ENCODE results near the gene GIMAP2.

DNA sequence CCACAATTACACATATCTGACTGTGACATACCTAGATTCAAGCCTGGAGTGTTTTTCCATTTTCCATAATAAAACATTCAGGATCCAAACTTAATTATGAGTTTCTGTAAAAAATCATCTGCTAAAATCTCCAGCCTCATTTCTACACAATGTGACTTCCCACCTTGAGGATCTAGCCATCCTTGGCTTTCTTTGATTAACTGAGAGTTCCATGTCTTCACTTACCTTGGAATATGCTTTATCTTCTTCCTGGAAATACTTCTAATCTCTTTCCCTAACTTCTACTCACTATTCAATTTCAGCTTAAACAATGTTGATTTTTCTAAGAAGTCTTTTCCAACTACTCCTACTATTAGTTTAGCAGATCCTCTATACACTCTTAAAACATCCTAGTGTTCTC lies 16.5 kb upstream of the GIMAP2 start:
- TF ChIP-seq POLR2A (IDR thresholded peaks at IDR 0.05) (no peak), POLR2AphosphoS5 (IDR thresholded peaks at IDR 0.05) (no peak)
- TF ChIP-seq, protein P1, sequence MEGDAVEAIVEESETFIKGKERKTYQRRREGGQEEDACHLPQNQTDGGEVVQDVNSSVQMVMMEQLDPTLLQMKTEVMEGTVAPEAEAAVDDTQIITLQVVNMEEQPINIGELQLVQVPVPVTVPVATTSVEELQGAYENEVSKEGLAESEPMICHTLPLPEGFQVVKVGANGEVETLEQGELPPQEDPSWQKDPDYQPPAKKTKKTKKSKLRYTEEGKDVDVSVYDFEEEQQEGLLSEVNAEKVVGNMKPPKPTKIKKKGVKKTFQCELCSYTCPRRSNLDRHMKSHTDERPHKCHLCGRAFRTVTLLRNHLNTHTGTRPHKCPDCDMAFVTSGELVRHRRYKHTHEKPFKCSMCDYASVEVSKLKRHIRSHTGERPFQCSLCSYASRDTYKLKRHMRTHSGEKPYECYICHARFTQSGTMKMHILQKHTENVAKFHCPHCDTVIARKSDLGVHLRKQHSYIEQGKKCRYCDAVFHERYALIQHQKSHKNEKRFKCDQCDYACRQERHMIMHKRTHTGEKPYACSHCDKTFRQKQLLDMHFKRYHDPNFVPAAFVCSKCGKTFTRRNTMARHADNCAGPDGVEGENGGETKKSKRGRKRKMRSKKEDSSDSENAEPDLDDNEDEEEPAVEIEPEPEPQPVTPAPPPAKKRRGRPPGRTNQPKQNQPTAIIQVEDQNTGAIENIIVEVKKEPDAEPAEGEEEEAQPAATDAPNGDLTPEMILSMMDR (IDR thresholded peaks at IDR 0.05): no peak
